AG04450 (cell line): Measurements from ENCODE around the gene ANP32E. TPM values are rescaled to one million over a fixed set of nuclear protein-coding genes. Genes with fewer than 3 reads are reported as not detected.
A peak's percentile ranks its signal among the peaks of the same experiment; 100 is the strongest.
"Not testable (repeated sequence)": the region's sequence is repeated elsewhere in the genome, so short reads cannot be mapped to it uniquely, and the experiment has no call there.

Experiments
- CTCF ChIA-PET: fragments of 300-600, 350-600 bp; formaldehyde crosslinking; extraction: SDS; loops from one replicate; lab custom pipeline; 2022; ENCODE audit warnings: antibody characterized with exemption, inconsistent platforms; lab: Charles Lee
- POLR2A ChIA-PET: fragments of 350-600 bp; formaldehyde crosslinking; extraction: SDS; loops from one replicate; lab custom pipeline; 2021; ENCODE audit warnings: antibody characterized with exemption, inconsistent platforms; lab: Yijun Ruan, JAX
- DNase-seq: peaks from one replicate; pipeline ENCODE4 v3.0.0-alpha.2; 2011; ENCODE audit warnings: low read depth, low spot score
- H3K27ac ChIP-seq: one replicate; pipeline ENCODE4 v1.5.1; 2012; ENCODE audit warnings: low read depth, low read length, control low read depth
- H3K27me3 ChIP-seq: one replicate; pipeline ENCODE4 v1.6.0; 2012; ENCODE audit warnings: low read length; ENCODE audit not compliant: control insufficient read depth, insufficient read depth
- H3K4me3 ChIP-seq: 2 replicates; pipeline ENCODE4 v1.5.1; 2011; ENCODE audit warnings: mild to moderate bottlenecking, low read depth, low read length, control low read depth
- H3K9me3 ChIP-seq: 2 replicates; pipeline ENCODE4 v1.5.1; 2012; ENCODE audit warnings: low read length; ENCODE audit not compliant: control insufficient read depth, insufficient read depth
- polyA plus RNA-seq: library from polyadenylated mRNA; depleted of rRNA; stranded (reverse); fragments of >200 nt; gene quantifications from 2 replicates; pipeline ENCODE4 v1.2.3, GENCODE V29; 2011
- TF ChIP-seq, protein P1 (sequence below): IDR thresholded peaks from 2 replicates; pipeline ENCODE4 v1.5.1; 2011; ENCODE audit warnings: low read depth, low read length, control low read depth, inconsistent platforms

Gene ANP32E
- polyA plus RNA-seq, 1 experiment: 22.7 TPM

DNA sequence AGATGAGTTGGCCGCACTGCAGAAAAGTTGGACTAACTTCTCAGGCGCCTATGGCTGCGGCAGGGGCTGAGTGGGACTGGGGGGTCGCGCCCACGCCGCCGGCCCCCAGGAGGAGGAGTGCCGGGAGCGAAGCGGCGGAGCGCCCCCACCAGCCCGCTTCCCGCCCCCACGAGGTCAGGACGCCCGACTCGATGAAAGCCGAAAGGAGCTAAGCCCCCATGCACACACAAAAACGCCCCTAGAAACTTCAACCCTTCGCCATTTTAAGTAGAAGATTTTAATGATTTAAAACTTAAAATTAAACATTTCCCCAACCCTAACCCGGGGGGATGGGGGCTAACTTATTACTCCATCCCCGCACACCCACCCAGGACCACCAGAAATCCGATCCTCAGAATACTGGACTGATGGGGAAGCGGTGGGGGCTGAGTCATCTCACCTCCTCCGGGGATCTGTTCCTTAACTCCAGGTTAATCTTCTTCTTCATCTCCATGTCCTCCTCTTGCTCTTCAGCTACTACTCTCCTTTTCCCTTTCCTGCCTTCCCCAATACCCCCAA is 539 bp downstream of the ANP32E start:
- CTCF ChIA-PET: interaction anchor here (0.8 kb wide), 1 partner anchor 13 kb away, joined by 3 read pairs; no protein-coding TSS in a partner anchor
- no peaks in the 10 kb centered on the region for H3K27me3 ChIP-seq
- no peak for DNase-seq
- peak overlapping the region; percentile 90 for H3K4me3 ChIP-seq
- TF ChIP-seq, protein P1, sequence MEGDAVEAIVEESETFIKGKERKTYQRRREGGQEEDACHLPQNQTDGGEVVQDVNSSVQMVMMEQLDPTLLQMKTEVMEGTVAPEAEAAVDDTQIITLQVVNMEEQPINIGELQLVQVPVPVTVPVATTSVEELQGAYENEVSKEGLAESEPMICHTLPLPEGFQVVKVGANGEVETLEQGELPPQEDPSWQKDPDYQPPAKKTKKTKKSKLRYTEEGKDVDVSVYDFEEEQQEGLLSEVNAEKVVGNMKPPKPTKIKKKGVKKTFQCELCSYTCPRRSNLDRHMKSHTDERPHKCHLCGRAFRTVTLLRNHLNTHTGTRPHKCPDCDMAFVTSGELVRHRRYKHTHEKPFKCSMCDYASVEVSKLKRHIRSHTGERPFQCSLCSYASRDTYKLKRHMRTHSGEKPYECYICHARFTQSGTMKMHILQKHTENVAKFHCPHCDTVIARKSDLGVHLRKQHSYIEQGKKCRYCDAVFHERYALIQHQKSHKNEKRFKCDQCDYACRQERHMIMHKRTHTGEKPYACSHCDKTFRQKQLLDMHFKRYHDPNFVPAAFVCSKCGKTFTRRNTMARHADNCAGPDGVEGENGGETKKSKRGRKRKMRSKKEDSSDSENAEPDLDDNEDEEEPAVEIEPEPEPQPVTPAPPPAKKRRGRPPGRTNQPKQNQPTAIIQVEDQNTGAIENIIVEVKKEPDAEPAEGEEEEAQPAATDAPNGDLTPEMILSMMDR: no peak
- H3K27ac ChIP-seq: peak overlapping the region; percentile 61
- no peaks in the 10 kb centered on the region; the same call in 1 of the 2 replicates for H3K9me3 ChIP-seq
- POLR2A ChIA-PET: interaction anchor here (0.8 kb wide), 1 partner anchor 23 kb away, joined by 3 read pairs; no protein-coding TSS in a partner anchor

DNA sequence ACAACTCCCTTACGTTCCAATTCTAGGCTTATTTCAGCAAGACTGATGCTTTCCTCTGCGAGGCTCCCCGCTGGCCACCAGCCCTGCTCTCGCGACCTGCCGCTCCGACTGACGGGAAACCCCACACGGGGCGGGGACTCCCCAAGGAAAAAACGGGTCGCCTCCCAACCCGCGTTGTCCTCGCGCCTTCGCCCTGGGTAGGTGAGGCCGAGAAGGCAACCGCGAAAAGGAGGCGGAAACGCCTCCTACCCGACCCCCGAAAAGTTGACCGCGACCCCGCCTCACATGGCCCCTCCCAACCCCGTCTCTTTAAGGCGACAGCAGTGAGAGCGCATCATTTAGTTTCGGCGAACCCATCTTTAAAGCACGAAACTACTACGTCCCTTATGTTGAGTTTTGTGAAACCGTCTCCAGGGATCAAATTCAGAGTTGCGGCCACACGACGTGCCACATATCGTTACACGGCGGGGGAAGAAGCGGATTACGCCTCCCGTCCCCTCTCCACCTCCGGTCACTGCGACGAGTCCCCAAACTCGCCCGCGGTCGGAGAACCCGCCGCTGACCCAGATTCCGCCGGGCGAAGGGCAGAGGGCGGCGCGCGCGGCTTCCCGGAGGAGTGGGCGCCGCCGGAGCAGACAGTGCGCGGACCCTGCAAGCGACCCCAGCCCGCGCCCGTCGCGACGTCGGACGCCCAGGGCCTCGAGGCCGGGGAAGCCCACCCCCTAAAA is 1.2 kb downstream of the ANP32E start:
- Histone ChIP-seq H3K27me3 (no peaks in the 10 kb centered on the region), H3K4me3 (peak overlapping the region; percentile 90), H3K9me3 (no peaks in the 10 kb centered on the region; the same call in 1 of the 2 replicates), H3K27ac (peak overlapping the region; percentile 75)
- no peak for DNase-seq
- POLR2A ChIA-PET: interaction anchor here (0.8 to 1.0 kb wide), 2 partner anchors 23 to 162 kb away, joined by 3 to 4 read pairs; no protein-coding TSS in a partner anchor
- CTCF ChIA-PET: interaction anchor here (0.6 to 0.7 kb wide), 2 partner anchors 20 to 48 kb away, joined by 3 read pairs; no protein-coding TSS in a partner anchor
- TF ChIP-seq, protein P1: no peak

DNA sequence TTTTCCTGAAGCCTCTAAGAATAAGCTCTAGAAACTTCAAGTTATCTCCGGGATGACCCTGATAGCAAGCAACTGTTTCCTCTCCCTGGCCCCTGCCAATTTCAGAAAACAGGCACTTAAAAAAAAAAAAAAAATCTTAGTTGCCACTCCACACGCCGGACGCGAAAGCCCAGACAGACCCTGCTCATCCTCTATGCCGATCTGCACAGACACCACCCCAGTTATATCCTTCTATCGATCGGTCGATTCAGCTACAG is 1.7 kb downstream of the ANP32E start:
- Histone ChIP-seq H3K4me3 (peak overlapping the region; percentile 90), H3K27ac (peak overlapping the region; percentile 75), H3K9me3 (no peaks in the 10 kb centered on the region; the same call in 1 of the 2 replicates), H3K27me3 (no peaks in the 10 kb centered on the region)
- CTCF ChIA-PET: interaction anchor here (0.6 to 1.1 kb wide), 3 partner anchors 19 to 47 kb away, joined by 3 read pairs; partner anchors contain the start of gene C1orf54
- POLR2A ChIA-PET: interaction anchor here (0.7 to 1.0 kb wide), 2 partner anchors 161 to 421 kb away, joined by 3 to 4 read pairs; no protein-coding TSS in a partner anchor
- TF ChIP-seq, protein P1: no peak
- DNase-seq: no peak

DNA sequence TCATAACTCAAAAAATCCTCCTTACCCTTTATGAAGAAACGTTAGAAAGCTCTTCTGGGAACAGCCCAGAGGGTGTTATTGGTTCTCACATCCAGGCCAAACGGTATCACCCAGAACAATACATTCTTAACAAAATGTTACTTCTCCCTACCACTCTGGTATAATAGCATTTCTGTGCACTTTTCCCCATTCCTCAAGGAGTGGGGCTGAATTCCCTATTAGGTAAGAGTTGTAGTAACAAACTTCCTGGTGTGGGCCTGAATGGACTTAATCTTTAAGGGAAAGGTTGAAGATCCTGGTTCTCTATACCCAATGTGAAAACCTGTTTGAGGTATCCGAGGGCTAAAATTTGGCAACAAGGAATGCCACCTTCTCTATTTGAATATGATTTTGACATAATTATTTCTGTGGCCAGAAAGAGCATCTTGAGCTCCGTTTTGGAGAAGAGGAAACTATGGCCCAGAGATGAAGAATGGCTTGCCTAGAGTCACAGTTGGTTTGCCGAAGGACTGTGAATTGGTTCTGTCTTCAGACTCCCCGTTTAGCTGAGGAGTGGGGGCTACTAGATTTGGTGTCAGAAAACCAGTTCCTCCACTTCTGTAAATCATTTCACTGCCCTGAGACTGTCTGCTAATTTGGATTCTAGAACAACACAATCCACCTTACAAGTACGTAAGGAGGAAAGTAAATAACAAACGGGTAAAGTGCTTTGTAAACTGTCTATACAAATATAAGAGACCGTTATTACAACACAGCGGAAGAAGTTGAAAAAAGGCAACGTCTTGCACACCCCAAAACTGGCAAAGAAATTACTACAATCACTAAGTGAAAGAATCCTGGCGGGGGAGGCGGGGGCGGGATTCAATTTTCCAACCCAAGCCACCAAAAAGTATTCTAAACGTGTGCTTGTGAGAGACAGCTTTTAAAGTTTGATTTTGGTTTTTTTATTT is 2.3 kb downstream of the ANP32E start:
- ChIA-PET CTCF (interaction anchor here (0.6 to 1.1 kb wide), 7 partner anchors 11 to 182 kb away, joined by 3 to 6 read pairs (median 3); partner anchors contain the start of gene C1orf54), POLR2A (interaction anchor here (0.7 to 1.0 kb wide), 3 partner anchors 72 to 422 kb away, joined by 3 to 8 read pairs (median 4); no protein-coding TSS in a partner anchor)
- Histone ChIP-seq H3K27me3 (no peaks in the 10 kb centered on the region), H3K4me3 (peak overlapping the region; percentile 90), H3K9me3 (no peaks in the 10 kb centered on the region; the same call in 1 of the 2 replicates), H3K27ac (peak overlapping the region; percentile 75)
- DNase-seq: no peak
- TF ChIP-seq, protein P1: no peak

DNA sequence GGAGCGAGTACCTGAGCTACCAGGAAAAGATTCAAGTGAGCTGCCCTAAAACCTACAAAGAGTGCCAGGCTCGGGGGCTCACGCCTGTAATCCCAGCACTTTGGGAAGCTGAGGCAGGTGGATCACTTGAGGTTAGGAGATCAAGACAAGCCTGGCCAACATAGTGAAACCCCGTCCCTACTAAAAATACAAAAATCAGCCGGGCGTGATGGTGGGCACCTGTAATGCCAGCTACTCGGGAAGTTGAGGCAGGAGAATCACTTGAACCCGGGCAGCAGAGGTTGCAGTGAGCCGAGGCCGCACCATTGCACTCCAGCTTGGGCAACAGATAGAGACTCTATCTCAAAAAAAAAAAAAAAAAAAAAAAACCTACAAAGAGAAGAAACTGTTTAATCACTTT is 3.0 kb downstream of the ANP32E start:
- not testable (repeated sequence) for H3K4me3 ChIP-seq, H3K27me3 ChIP-seq, H3K27ac ChIP-seq, H3K9me3 ChIP-seq, DNase-seq
- ChIA-PET POLR2A (interaction anchor here (0.6 to 0.7 kb wide), 2 partner anchors 71 to 110 kb away, joined by 5 to 8 read pairs; no protein-coding TSS in a partner anchor), CTCF (interaction anchor here (0.6 to 1.1 kb wide), 5 partner anchors 10 to 182 kb away, joined by 3 to 6 read pairs (median 3); partner anchors contain the start of gene C1orf54)

DNA sequence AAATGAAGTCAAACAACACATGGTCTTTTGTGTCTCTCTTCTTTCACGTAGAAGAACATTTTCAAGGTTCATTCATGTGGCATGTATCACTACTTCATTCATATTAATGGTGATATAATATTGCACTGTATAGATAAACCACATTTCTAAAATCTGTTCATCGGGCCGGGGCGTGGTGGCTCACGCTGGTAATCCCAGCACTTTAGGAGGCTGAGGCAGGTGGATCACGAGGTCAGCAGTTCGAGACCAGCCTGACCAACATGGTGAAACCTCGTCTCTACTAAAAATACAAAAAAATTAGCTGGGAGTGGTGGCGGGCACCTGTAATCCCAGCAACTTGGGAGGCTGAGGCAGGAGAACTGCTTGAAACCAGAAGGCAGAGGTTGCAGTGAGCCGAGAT is 7.7 kb downstream of the ANP32E start:
- H3K27me3 ChIP-seq, H3K4me3 ChIP-seq, DNase-seq, H3K9me3 ChIP-seq, POLR2A ChIA-PET, CTCF ChIA-PET, H3K27ac ChIP-seq: not testable (repeated sequence)
